ENCODE measurements around the gene PPFIA2. TPM values are rescaled to one million over a fixed set of nuclear protein-coding genes. Genes with fewer than 3 reads are reported as not detected.
A peak's percentile ranks its signal among the peaks of the same experiment; 100 is the strongest.

PPFIA2 gene
- total RNA-seq, 1 donor from 2014 or later, result 0.26 TPM

DNA sequence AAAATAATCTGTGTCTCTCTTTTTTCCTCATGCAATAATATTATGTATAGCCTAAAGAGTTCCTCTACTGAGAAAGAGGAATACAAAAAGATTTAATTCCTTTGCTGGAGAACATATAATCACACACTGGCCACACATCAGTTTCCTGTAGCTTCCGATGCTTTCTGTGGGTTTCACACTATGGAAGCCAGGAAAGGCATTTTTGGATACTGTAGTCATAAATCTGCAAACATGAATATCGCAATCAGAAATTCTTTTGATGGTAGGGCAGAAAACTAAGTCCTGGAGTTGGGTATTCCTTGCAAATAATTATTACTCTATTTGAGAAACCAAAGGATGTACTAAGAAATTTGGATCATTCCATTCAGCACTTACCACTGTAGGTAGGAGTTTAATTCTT, 421.3 kb downstream of the PPFIA2 start:
- no peaks in the 10 kb centered on the region for H3K27me3 ChIP-seq (ENCODE audit: control insufficient read depth, insufficient read depth, low read length)
- no peak overlapping the region for H3K4me3 ChIP-seq (ENCODE audit: low read depth, low read length)
- no peak for TF ChIP-seq CTCF (IDR thresholded peaks at IDR 0.05; ENCODE audit: insufficient read depth, low read length, severe bottlenecking)
- no peaks in the 10 kb centered on the region for H3K36me3 ChIP-seq (ENCODE audit: control insufficient read depth, insufficient read depth, low read length)
- FAIRE-seq, result no peak
- DNase-seq (ENCODE audit: low read depth), result peak; percentile 33

- no peak overlapping the region for H3K4me3 ChIP-seq (ENCODE audit: low read depth, low read length)
- H3K27me3 ChIP-seq (ENCODE audit: control insufficient read depth, insufficient read depth, low read length), result no peaks in the 10 kb centered on the region
- no peak for DNase-seq (ENCODE audit: low read depth)
- TF ChIP-seq CTCF (IDR thresholded peaks at IDR 0.05; ENCODE audit: insufficient read depth, low read length, severe bottlenecking), result no peak
- no peaks in the 10 kb centered on the region for H3K36me3 ChIP-seq (ENCODE audit: control insufficient read depth, insufficient read depth, low read length)
- no peak for FAIRE-seq
Measured at GRCh38 chr12:81333812-81334211, 425.3 kb downstream of the PPFIA2 start.

DNA sequence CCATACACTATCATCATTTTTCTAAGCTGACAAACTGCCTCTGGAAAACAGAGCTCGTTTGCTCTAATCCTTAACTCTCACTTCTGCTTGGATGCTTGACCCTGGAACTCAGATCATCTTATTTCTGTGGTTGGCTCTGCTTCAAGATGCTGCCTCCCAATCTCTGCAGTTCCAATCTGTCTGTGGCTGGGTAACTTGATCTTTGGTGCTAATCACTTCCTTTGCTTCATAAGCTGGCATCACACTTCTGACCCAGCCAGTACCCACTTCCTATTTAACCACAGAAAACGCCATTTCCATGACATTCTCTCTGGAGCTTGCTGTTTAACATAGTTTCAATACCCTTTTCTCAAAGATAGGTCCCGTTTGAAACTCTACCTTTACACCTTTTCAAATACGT, 427.1 kb downstream of the PPFIA2 start:
- FAIRE-seq, result no peak
- no peak overlapping the region for H3K4me3 ChIP-seq (ENCODE audit: low read depth, low read length)
- H3K27me3 ChIP-seq (ENCODE audit: control insufficient read depth, insufficient read depth, low read length), result no peaks in the 10 kb centered on the region
- no peak for DNase-seq (ENCODE audit: low read depth)
- no peaks in the 10 kb centered on the region for H3K36me3 ChIP-seq (ENCODE audit: control insufficient read depth, insufficient read depth, low read length)
- no peak for TF ChIP-seq CTCF (IDR thresholded peaks at IDR 0.05; ENCODE audit: insufficient read depth, low read length, severe bottlenecking)

DNA sequence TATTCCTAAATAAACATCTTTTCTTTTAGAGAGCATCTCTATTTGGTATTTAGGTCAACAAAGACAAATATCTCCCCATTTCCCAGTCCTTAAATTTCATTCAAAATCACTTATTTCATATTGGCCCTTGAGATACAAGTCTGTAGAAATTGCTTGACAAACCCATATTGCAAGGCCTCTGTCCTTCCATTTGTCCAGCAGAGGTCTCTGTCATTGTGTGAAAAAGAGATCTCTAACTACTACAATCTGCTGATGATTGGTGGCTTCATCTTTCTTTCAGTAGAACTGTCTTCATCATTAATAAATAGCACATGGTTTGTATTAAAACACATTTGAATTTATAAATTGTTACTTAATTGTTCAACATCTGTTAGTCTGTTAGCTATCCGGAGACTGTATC, 428.7 kb downstream of the PPFIA2 start:
- DNase-seq (ENCODE audit: low read depth), result no peak
- no peak for TF ChIP-seq CTCF (IDR thresholded peaks at IDR 0.05; ENCODE audit: insufficient read depth, low read length, severe bottlenecking)
- Histone ChIP-seq H3K36me3 (ENCODE audit: control insufficient read depth, insufficient read depth, low read length) (no peaks in the 10 kb centered on the region), H3K4me3 (ENCODE audit: low read depth, low read length) (no peak overlapping the region), H3K27me3 (ENCODE audit: control insufficient read depth, insufficient read depth, low read length) (no peaks in the 10 kb centered on the region)
- no peak for FAIRE-seq

GRCh38 chr12:81329085-81329484, 430.1 kb downstream of the PPFIA2 start:
- TF ChIP-seq CTCF (IDR thresholded peaks at IDR 0.05; ENCODE audit: insufficient read depth, low read length, severe bottlenecking), result peak; percentile 29
- FAIRE-seq (no peak), DNase-seq (ENCODE audit: low read depth) (peak; percentile 72)
- H3K27me3 ChIP-seq (ENCODE audit: control insufficient read depth, insufficient read depth, low read length), result no peaks in the 10 kb centered on the region
- H3K36me3 ChIP-seq (ENCODE audit: control insufficient read depth, insufficient read depth, low read length), result no peaks in the 10 kb centered on the region
- no peak overlapping the region for H3K4me3 ChIP-seq (ENCODE audit: low read depth, low read length)

DNA sequence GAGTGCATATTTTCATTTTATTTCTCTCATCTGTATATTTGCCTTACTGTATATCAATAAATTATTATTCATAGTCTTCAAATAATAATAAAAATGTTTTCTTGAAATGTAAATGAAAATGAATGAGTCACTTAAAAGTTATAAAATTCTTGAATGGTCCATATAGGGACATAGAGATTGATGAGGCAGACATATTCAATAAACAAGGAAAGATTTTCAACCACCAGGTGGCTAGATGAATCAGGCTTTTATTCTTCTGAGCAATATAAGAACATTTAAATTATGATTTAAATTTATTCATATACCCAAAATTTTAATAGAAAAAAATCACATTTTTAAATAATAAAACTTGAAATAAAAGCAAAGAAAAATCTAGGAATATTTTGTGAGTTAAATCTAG, 431.7 kb downstream of the PPFIA2 start:
- H3K27me3 ChIP-seq (ENCODE audit: control insufficient read depth, insufficient read depth, low read length), result no peaks in the 10 kb centered on the region
- H3K4me3 ChIP-seq (ENCODE audit: low read depth, low read length), result no peak overlapping the region
- DNase-seq (ENCODE audit: low read depth) (no peak), FAIRE-seq (no peak)
- no peaks in the 10 kb centered on the region for H3K36me3 ChIP-seq (ENCODE audit: control insufficient read depth, insufficient read depth, low read length)
- TF ChIP-seq CTCF (IDR thresholded peaks at IDR 0.05; ENCODE audit: insufficient read depth, low read length, severe bottlenecking), result no peak
